ENCODE measurements around the gene AGAP9. TPM values are rescaled to one million over a fixed set of nuclear protein-coding genes. Genes with fewer than 3 reads are reported as not detected.
"Not testable (repeated sequence)": the region's sequence is repeated elsewhere in the genome, so short reads cannot be mapped to it uniquely, and the experiment has no call there.

Gene AGAP9
- total RNA-seq, 3 donors from 2014 or later: 3.2 to 6.5 (median 3.7) TPM

- peak; percentile 63 for DNase-seq
- H3K9me3 Mint-ChIP-seq; H3K36me3 Mint-ChIP-seq (ENCODE audit: insufficient read depth); H3K27me3 Mint-ChIP-seq (ENCODE audit: low read depth); H3K4me1 Mint-ChIP-seq (ENCODE audit: low read depth): not testable (repeated sequence)
- H3K4me3 Mint-ChIP-seq: peak overlapping the region; percentile 96
- ATAC-seq: peak; percentile 94 to 96
Measured at GRCh38 chr10:47553214-47553859, 29.9 kb upstream of the AGAP9 start.

- H3K9me3 Mint-ChIP-seq; H3K4me1 Mint-ChIP-seq (ENCODE audit: low read depth); H3K27me3 Mint-ChIP-seq (ENCODE audit: low read depth); H3K36me3 Mint-ChIP-seq (ENCODE audit: insufficient read depth): not testable (repeated sequence)
- peak overlapping the region; percentile 96 for H3K4me3 Mint-ChIP-seq
- ATAC-seq: peak; percentile 74 to 78
- DNase-seq: peak; percentile 28
Measured at GRCh38 chr10:47552719-47553118, 29.3 kb upstream of the AGAP9 start.

- ATAC-seq; H3K4me1 Mint-ChIP-seq (ENCODE audit: low read depth); H3K9me3 Mint-ChIP-seq; H3K27me3 Mint-ChIP-seq (ENCODE audit: low read depth); H3K36me3 Mint-ChIP-seq (ENCODE audit: insufficient read depth); H3K4me3 Mint-ChIP-seq; DNase-seq: not testable (repeated sequence)
Measured at GRCh38 chr10:47547286-47547685, 23.8 kb upstream of the AGAP9 start.

- not testable (repeated sequence) for H3K27me3 Mint-ChIP-seq (ENCODE audit: low read depth); H3K4me1 Mint-ChIP-seq (ENCODE audit: low read depth); H3K9me3 Mint-ChIP-seq; DNase-seq; H3K4me3 Mint-ChIP-seq; H3K36me3 Mint-ChIP-seq (ENCODE audit: insufficient read depth); ATAC-seq
Measured at GRCh38 chr10:47536430-47536829, 13.0 kb upstream of the AGAP9 start.

GRCh38 chr10:47502313-47502712, 21.1 kb downstream of the AGAP9 start:
- DNase-seq; H3K9me3 Mint-ChIP-seq; ATAC-seq; H3K36me3 Mint-ChIP-seq (ENCODE audit: insufficient read depth); H3K27me3 Mint-ChIP-seq (ENCODE audit: low read depth); H3K4me1 Mint-ChIP-seq (ENCODE audit: low read depth); H3K4me3 Mint-ChIP-seq: not testable (repeated sequence)

GRCh38 chr10:47494226-47494625, 29.2 kb downstream of the AGAP9 start:
- not testable (repeated sequence) for H3K4me1 Mint-ChIP-seq (ENCODE audit: low read depth); H3K9me3 Mint-ChIP-seq; H3K4me3 Mint-ChIP-seq; H3K36me3 Mint-ChIP-seq (ENCODE audit: insufficient read depth); ATAC-seq; DNase-seq; H3K27me3 Mint-ChIP-seq (ENCODE audit: low read depth)

GRCh38 chr10:47491600-47491999, 31.8 kb downstream of the AGAP9 start, which contains the start of gene FAM25G:
Gene FAM25G (minus strand): TSS chr10:47491700. CDS start chr10:47491674, 26 bp downstream.
- H3K4me3 Mint-ChIP-seq; DNase-seq; H3K36me3 Mint-ChIP-seq (ENCODE audit: insufficient read depth); ATAC-seq; H3K4me1 Mint-ChIP-seq (ENCODE audit: low read depth); H3K9me3 Mint-ChIP-seq; H3K27me3 Mint-ChIP-seq (ENCODE audit: low read depth): not testable (repeated sequence)

- not testable (repeated sequence) for H3K27me3 Mint-ChIP-seq (ENCODE audit: low read depth); H3K4me3 Mint-ChIP-seq; H3K9me3 Mint-ChIP-seq; ATAC-seq; H3K36me3 Mint-ChIP-seq (ENCODE audit: insufficient read depth); DNase-seq; H3K4me1 Mint-ChIP-seq (ENCODE audit: low read depth)
Measured at GRCh38 chr10:47489630-47490029, 33.8 kb downstream of the AGAP9 start.

- not testable (repeated sequence) for DNase-seq; H3K4me1 Mint-ChIP-seq (ENCODE audit: low read depth); H3K36me3 Mint-ChIP-seq (ENCODE audit: insufficient read depth); ATAC-seq; H3K4me3 Mint-ChIP-seq; H3K27me3 Mint-ChIP-seq (ENCODE audit: low read depth); H3K9me3 Mint-ChIP-seq
Measured at GRCh38 chr10:47485943-47486342, 37.5 kb downstream of the AGAP9 start.

GRCh38 chr10:47484786-47485185, 38.7 kb downstream of the AGAP9 start:
- not testable (repeated sequence) for H3K4me1 Mint-ChIP-seq (ENCODE audit: low read depth); H3K27me3 Mint-ChIP-seq (ENCODE audit: low read depth); ATAC-seq; H3K4me3 Mint-ChIP-seq; H3K9me3 Mint-ChIP-seq; H3K36me3 Mint-ChIP-seq (ENCODE audit: insufficient read depth); DNase-seq

GRCh38 chr10:47483923-47484322, 39.5 kb downstream of the AGAP9 start, which contains the start of gene ANXA8:
Gene ANXA8 (minus strand): TSS chr10:47484115. CDS start chr10:47483933, 182 bp downstream.
- not testable (repeated sequence) for H3K9me3 Mint-ChIP-seq; H3K27me3 Mint-ChIP-seq (ENCODE audit: low read depth); H3K4me3 Mint-ChIP-seq; ATAC-seq; H3K4me1 Mint-ChIP-seq (ENCODE audit: low read depth); H3K36me3 Mint-ChIP-seq (ENCODE audit: insufficient read depth); DNase-seq

- not testable (repeated sequence) for H3K4me1 Mint-ChIP-seq (ENCODE audit: low read depth); H3K27me3 Mint-ChIP-seq (ENCODE audit: low read depth); H3K4me3 Mint-ChIP-seq; ATAC-seq; H3K36me3 Mint-ChIP-seq (ENCODE audit: insufficient read depth); DNase-seq; H3K9me3 Mint-ChIP-seq
Measured at GRCh38 chr10:47482367-47482766, 41.1 kb downstream of the AGAP9 start.

- H3K4me1 Mint-ChIP-seq (ENCODE audit: low read depth); H3K27me3 Mint-ChIP-seq (ENCODE audit: low read depth); ATAC-seq; H3K4me3 Mint-ChIP-seq; H3K36me3 Mint-ChIP-seq (ENCODE audit: insufficient read depth); DNase-seq; H3K9me3 Mint-ChIP-seq: not testable (repeated sequence)
Measured at GRCh38 chr10:47481768-47482181, 41.7 kb downstream of the AGAP9 start.

- ATAC-seq: peak in 1 of 2 donors; percentile 73
- H3K9me3 Mint-ChIP-seq; H3K4me3 Mint-ChIP-seq; H3K4me1 Mint-ChIP-seq (ENCODE audit: low read depth); DNase-seq; H3K27me3 Mint-ChIP-seq (ENCODE audit: low read depth); H3K36me3 Mint-ChIP-seq (ENCODE audit: insufficient read depth): not testable (repeated sequence)
Measured at GRCh38 chr10:47481182-47481766, 42.2 kb downstream of the AGAP9 start.

GRCh38 chr10:47480133-47480532, 43.3 kb downstream of the AGAP9 start:
- H3K27me3 Mint-ChIP-seq (ENCODE audit: low read depth); H3K4me1 Mint-ChIP-seq (ENCODE audit: low read depth); DNase-seq; ATAC-seq; H3K9me3 Mint-ChIP-seq; H3K4me3 Mint-ChIP-seq; H3K36me3 Mint-ChIP-seq (ENCODE audit: insufficient read depth): not testable (repeated sequence)

Measured in activated T-cell treated with anti-CD3 and anti-CD28 coated beads, Interleukin-2, amount 50 U/mL, for 4 hours (primary cell).